ENCODE results near the gene SNRNP25.
A peak's percentile ranks its signal among the peaks of the same experiment; 100 is the strongest.

The SNRNP25 gene

GRCh38 chr16:74747-75334, 21.2 kb downstream of the SNRNP25 start:
- Histone ChIP-seq H2AFZ (ENCODE audit: low read length) (peak overlapping the region; percentile 14), H3K14ac (ENCODE audit: low read length) (no peak overlapping the region), H3K9me3 (replicated peaks in 1 of 2; ENCODE audit: control insufficient read depth in 2 of 2, insufficient read depth in 1 of 2, low read depth in 1 of 2, low read length in 2 of 2) (no peaks in the 10 kb centered on the region), H3K36me3 (replicated peaks in 1 of 2; ENCODE audit: control insufficient read depth in 2 of 2, insufficient read depth in 2 of 2, low read length in 2 of 2) (peaks cover 5 to 9% of the 10 kb centered on the region in 2 donors), H3K9ac (ENCODE audit: low read depth, low read length, poor library complexity) (no peak overlapping the region), H2AK5ac (ENCODE audit: low read depth, low read length) (peak overlapping the region; percentile 96), H2BK12ac (ENCODE audit: low read length) (no peak overlapping the region), H3K27ac (replicated peaks; ENCODE audit: low read length) (no peak overlapping the region), H2BK5ac (ENCODE audit: low read length) (peak overlapping the region; percentile 32), H4K91ac (ENCODE audit: low read depth, low read length, poor library complexity) (no peak overlapping the region), H3K79me1 (ENCODE audit: low read depth, low read length) (peaks cover 2% of the 10 kb centered on the region), H3K23ac (ENCODE audit: low read depth, low read length, poor library complexity) (peak overlapping the region; percentile 75), H2BK15ac (ENCODE audit: low read length) (peak overlapping the region; percentile 90), H3K4me3 (ENCODE audit: low read length in 2 of 2) (no peak overlapping the region), H3K27me3 (ENCODE audit: control insufficient read depth in 3 of 3, insufficient read depth in 3 of 3, low read depth in 1 of 3, low read length in 3 of 3) (peaks cover 0 to 3% (median 0%) of the 10 kb centered on the region in 3 experiments), H2BK120ac (ENCODE audit: low read depth, low read length) (no peak overlapping the region), H3K18ac (ENCODE audit: low read length) (no peak overlapping the region), H3K4me1 (ENCODE audit: control insufficient read depth in 2 of 2, insufficient read depth in 1 of 2, low read depth in 1 of 2, low read length in 2 of 2) (peaks cover 54 to 58% of the 10 kb centered on the region in 2 donors), H4K8ac (ENCODE audit: low read depth, low read length) (no peak overlapping the region), H3K4ac (ENCODE audit: low read length) (peak overlapping the region; percentile 2), H3K4me2 (ENCODE audit: insufficient read depth, low read length, poor library complexity, severe bottlenecking) (no peak overlapping the region)
- WGBS, 2 donors (ENCODE audit: extremely low coverage in 2 of 2, insufficient read length in 2 of 2, insufficient replicate concordance in 1 of 2), result no CpG with 5 or more reads among the region's 16 CpGs
- no peak for DNase-seq (ENCODE audit: low spot score)

GRCh38 chr16:75580-76501, 22.2 kb downstream of the SNRNP25 start:
- peak overlapping the region; percentile 17 for H3K23ac ChIP-seq (ENCODE audit: low read depth, low read length, poor library complexity)
- H3K27ac ChIP-seq (replicated peaks; ENCODE audit: low read length), result peak overlapping the region; percentile 36
- H2BK5ac ChIP-seq (ENCODE audit: low read length), result peak overlapping the region; percentile 32
- H3K4me3 ChIP-seq (ENCODE audit: low read length in 2 of 2), result no peak overlapping the region
- H3K36me3 ChIP-seq (replicated peaks in 1 of 2; ENCODE audit: control insufficient read depth in 2 of 2, insufficient read depth in 2 of 2, low read length in 2 of 2), result peaks cover 10 to 15% of the 10 kb centered on the region in 2 donors
- H3K14ac ChIP-seq (ENCODE audit: low read length), result no peak overlapping the region
- H3K4ac ChIP-seq (ENCODE audit: low read length), result no peak overlapping the region
- WGBS, 2 donors (ENCODE audit: extremely low coverage in 2 of 2, insufficient read length in 2 of 2, insufficient replicate concordance in 1 of 2), result no CpG with 5 or more reads among the region's 11 CpGs
- peak overlapping the region; percentile 14 for H2AFZ ChIP-seq (ENCODE audit: low read length)
- H4K8ac ChIP-seq (ENCODE audit: low read depth, low read length), result no peak overlapping the region
- peak overlapping the region; percentile 90 for H2BK15ac ChIP-seq (ENCODE audit: low read length)
- peak overlapping the region; percentile 27 for H3K4me2 ChIP-seq (ENCODE audit: insufficient read depth, low read length, poor library complexity, severe bottlenecking)
- peak overlapping the region; percentile 96 for H2AK5ac ChIP-seq (ENCODE audit: low read depth, low read length)
- peak overlapping the region; percentile 44 for H2BK12ac ChIP-seq (ENCODE audit: low read length)
- H3K9me3 ChIP-seq (replicated peaks in 1 of 2; ENCODE audit: control insufficient read depth in 2 of 2, insufficient read depth in 1 of 2, low read depth in 1 of 2, low read length in 2 of 2), result no peaks in the 10 kb centered on the region
- H3K18ac ChIP-seq (ENCODE audit: low read length), result peak overlapping the region; percentile 92
- DNase-seq (ENCODE audit: low spot score), result no peak
- H3K9ac ChIP-seq (ENCODE audit: low read depth, low read length, poor library complexity), result no peak overlapping the region
- peaks cover 48 to 58% of the 10 kb centered on the region in 2 donors for H3K4me1 ChIP-seq (ENCODE audit: control insufficient read depth in 2 of 2, insufficient read depth in 1 of 2, low read depth in 1 of 2, low read length in 2 of 2)
- peaks cover 4% of the 10 kb centered on the region for H3K79me1 ChIP-seq (ENCODE audit: low read depth, low read length)
- H2BK120ac ChIP-seq (ENCODE audit: low read depth, low read length), result peak overlapping the region; percentile 96
- H3K27me3 ChIP-seq (ENCODE audit: control insufficient read depth in 3 of 3, insufficient read depth in 3 of 3, low read depth in 1 of 3, low read length in 3 of 3), result peaks cover 0 to 3% (median 0%) of the 10 kb centered on the region in 3 experiments
- no peak overlapping the region for H4K91ac ChIP-seq (ENCODE audit: low read depth, low read length, poor library complexity)

- H3K4me2 ChIP-seq (ENCODE audit: insufficient read depth, low read length, poor library complexity, severe bottlenecking), result peak overlapping the region; percentile 94
- peak overlapping the region; percentile 80 for H3K23ac ChIP-seq (ENCODE audit: low read depth, low read length, poor library complexity)
- peak overlapping the region; percentile 95 for H2AFZ ChIP-seq (ENCODE audit: low read length)
- peak overlapping the region; percentile 96 for H2BK15ac ChIP-seq (ENCODE audit: low read length)
- H3K4me1 ChIP-seq (ENCODE audit: control insufficient read depth in 2 of 2, insufficient read depth in 1 of 2, low read depth in 1 of 2, low read length in 2 of 2), result peaks cover 43 to 52% of the 10 kb centered on the region in 2 donors
- H3K14ac ChIP-seq (ENCODE audit: low read length), result peak overlapping the region; percentile 38
- H3K27me3 ChIP-seq (ENCODE audit: control insufficient read depth in 3 of 3, insufficient read depth in 3 of 3, low read depth in 1 of 3, low read length in 3 of 3), result peaks cover 0 to 3% (median 0%) of the 10 kb centered on the region in 3 experiments
- peak overlapping the region; percentile 85 for H2BK5ac ChIP-seq (ENCODE audit: low read length)
- H2BK12ac ChIP-seq (ENCODE audit: low read length), result peak overlapping the region; percentile 95
- peak overlapping the region; percentile 89 for H3K4ac ChIP-seq (ENCODE audit: low read length)
- no peak overlapping the region for H4K91ac ChIP-seq (ENCODE audit: low read depth, low read length, poor library complexity)
- H3K9ac ChIP-seq (ENCODE audit: low read depth, low read length, poor library complexity), result peak overlapping the region; percentile 40
- H3K18ac ChIP-seq (ENCODE audit: low read length), result peak overlapping the region; percentile 89
- no peak overlapping the region for H3K27ac ChIP-seq (replicated peaks; ENCODE audit: low read length)
- no peak for DNase-seq (ENCODE audit: low spot score)
- WGBS, 2 donors (ENCODE audit: extremely low coverage in 2 of 2, insufficient read length in 2 of 2, insufficient replicate concordance in 1 of 2), result no CpG with 5 or more reads among the region's 13 CpGs
- peak overlapping the region; percentile 82 for H2AK5ac ChIP-seq (ENCODE audit: low read depth, low read length)
- H3K4me3 ChIP-seq (ENCODE audit: low read length in 2 of 2), result peak overlapping the region in 1 of 2 donors; percentile 79
- peaks cover 4% of the 10 kb centered on the region for H3K79me1 ChIP-seq (ENCODE audit: low read depth, low read length)
- H3K36me3 ChIP-seq (replicated peaks in 1 of 2; ENCODE audit: control insufficient read depth in 2 of 2, insufficient read depth in 2 of 2, low read length in 2 of 2), result peaks cover 11 to 18% of the 10 kb centered on the region in 2 donors
- no peak overlapping the region for H4K8ac ChIP-seq (ENCODE audit: low read depth, low read length)
- H2BK120ac ChIP-seq (ENCODE audit: low read depth, low read length), result peak overlapping the region; percentile 96
- H3K9me3 ChIP-seq (replicated peaks in 1 of 2; ENCODE audit: control insufficient read depth in 2 of 2, insufficient read depth in 1 of 2, low read depth in 1 of 2, low read length in 2 of 2), result no peaks in the 10 kb centered on the region
These were observed 23.1 kb downstream of the SNRNP25 start for GRCh38 chr16:76535-77272.

Data from neuronal stem cell (in vitro differentiated cells).